Urothelium cell line (cell line): Measurements from ENCODE around the gene PPP1R1B.
"Not testable (repeated sequence)": the region's sequence is repeated elsewhere in the genome, so short reads cannot be mapped to it uniquely, and the experiment has no call there.

ENCODE experiments used
- DNase-seq: peaks from one replicate; pipeline ENCODE4 v3.0.0; 2011; ENCODE audit warnings: low spot score, mixed read lengths
- FAIRE-seq: peaks from 2 replicates; lab custom pipeline; 2011; peaks lifted over from hg19 to GRCh38; lab: Jason Lieb, UNC

Gene PPP1R1B

GRCh38 chr17:39626171-39627046 is at the start of gene PPP1R1B:
Gene PPP1R1B, plus strand, starts transcription at chr17:39626952. Its CDS starts 441 bp downstream, at chr17:39627393.
- FAIRE-seq (no peak), DNase-seq (no peak)

- DNase-seq (no peak), FAIRE-seq (no peak)
These were observed 48.5 kb upstream of the PPP1R1B start for GRCh38 chr17:39578272-39578671.

GRCh38 chr17:39579318-39580081 is 47.3 kb upstream of the PPP1R1B start:
- no peak for DNase-seq

GRCh38 chr17:39580082-39580468 is 46.7 kb upstream of the PPP1R1B start:
- DNase-seq (no peak), FAIRE-seq (no peak)

More at GRCh38 chr17:39579318-39580081, 47.3 kb upstream of the PPP1R1B start:
- FAIRE-seq: no peak

- FAIRE-seq (no peak), DNase-seq (no peak)
These were observed 45.5 kb upstream of the PPP1R1B start for GRCh38 chr17:39581071-39581758.

GRCh38 chr17:39581759-39582085 is 45.0 kb upstream of the PPP1R1B start:
- no peak for FAIRE-seq
- no peak for DNase-seq

- FAIRE-seq: no peak
- no peak for DNase-seq
These were observed 44.1 kb upstream of the PPP1R1B start for GRCh38 chr17:39582658-39583057.

- DNase-seq, FAIRE-seq: not testable (repeated sequence)
These were observed 36.6 kb upstream of the PPP1R1B start for GRCh38 chr17:39590180-39590579.

- DNase-seq (peak; percentile 56), FAIRE-seq (no peak)
These were observed 34.5 kb upstream of the PPP1R1B start for GRCh38 chr17:39591958-39592954.

GRCh38 chr17:39593371-39593770 is 33.4 kb upstream of the PPP1R1B start:
- DNase-seq (no peak), FAIRE-seq (no peak)

GRCh38 chr17:39595294-39595693 is 31.5 kb upstream of the PPP1R1B start:
- FAIRE-seq: no peak
- DNase-seq: no peak

GRCh38 chr17:39595928-39596510 is 30.7 kb upstream of the PPP1R1B start:
- no peak for DNase-seq
- FAIRE-seq: no peak

GRCh38 chr17:39596543-39597267 is 30.0 kb upstream of the PPP1R1B start:
- FAIRE-seq (no peak), DNase-seq (no peak)

GRCh38 chr17:39597372-39598046 is 29.2 kb upstream of the PPP1R1B start:
- no peak for FAIRE-seq
- no peak for DNase-seq

GRCh38 chr17:39598047-39598481 is 28.7 kb upstream of the PPP1R1B start:
- DNase-seq (no peak), FAIRE-seq (peak; percentile 89)

GRCh38 chr17:39598630-39599003 is 28.1 kb upstream of the PPP1R1B start:
- DNase-seq (no peak), FAIRE-seq (no peak)

GRCh38 chr17:39599004-39599664 is 27.6 kb upstream of the PPP1R1B start:
- no peak for FAIRE-seq
- DNase-seq: no peak

- DNase-seq (no peak), FAIRE-seq (no peak)
These were observed 27.0 kb upstream of the PPP1R1B start for GRCh38 chr17:39599665-39600231.
